Measurements from ENCODE around the gene ECI1. TPM values are rescaled to one million over a fixed set of nuclear protein-coding genes. Genes with fewer than 3 reads are reported as not detected.
A peak's percentile ranks its signal among the peaks of the same experiment; 100 is the strongest.

ECI1 gene
- total and polyA plus RNA-seq, 2 of the 13 experiments (the other 11 are each of a cell fraction or from before 2014, with no cell fraction given): 82.0 to 102 TPM

DNA sequence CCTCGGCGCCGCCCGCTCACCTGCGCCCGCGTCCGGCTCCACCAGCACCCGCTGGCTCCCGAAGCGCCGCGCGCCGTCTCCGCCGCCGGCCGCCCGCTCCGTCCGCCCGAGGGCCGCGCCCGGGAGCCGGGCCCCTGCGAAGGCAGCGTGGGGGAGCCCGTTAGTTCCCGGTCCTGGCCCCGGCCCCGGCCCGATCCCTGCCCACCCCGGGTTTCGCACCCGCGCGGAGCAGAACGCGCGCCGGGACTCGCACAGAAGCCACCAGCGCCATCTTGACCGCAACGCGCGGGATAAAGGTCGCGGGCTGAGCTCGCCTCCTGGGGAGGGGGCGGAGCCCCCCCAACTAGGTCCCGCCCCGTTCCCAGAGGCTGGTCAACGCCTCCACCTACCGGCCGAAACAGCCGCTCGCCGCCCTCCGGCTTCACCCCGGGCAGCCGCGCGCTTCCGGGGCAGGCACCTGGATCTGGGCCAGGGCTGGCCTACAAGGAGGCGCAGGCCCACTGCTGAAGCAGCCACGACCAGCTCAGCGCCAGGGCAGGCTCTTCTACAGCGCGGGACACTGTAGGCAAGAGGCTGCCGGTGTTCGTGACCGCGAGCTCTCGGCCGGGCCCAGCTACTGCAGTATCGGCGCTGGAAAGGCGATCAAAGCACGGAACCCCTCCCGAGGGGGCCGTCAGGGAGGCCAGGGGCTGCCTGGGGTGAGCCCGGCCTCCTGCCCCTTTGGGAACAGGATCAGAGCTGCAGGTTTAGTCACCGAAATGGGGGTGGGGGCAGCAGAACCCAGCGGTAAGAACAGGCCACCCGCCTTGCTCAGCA is at the start of gene ECI1 (continued):
- TF ChIP-seq, protein P1, sequence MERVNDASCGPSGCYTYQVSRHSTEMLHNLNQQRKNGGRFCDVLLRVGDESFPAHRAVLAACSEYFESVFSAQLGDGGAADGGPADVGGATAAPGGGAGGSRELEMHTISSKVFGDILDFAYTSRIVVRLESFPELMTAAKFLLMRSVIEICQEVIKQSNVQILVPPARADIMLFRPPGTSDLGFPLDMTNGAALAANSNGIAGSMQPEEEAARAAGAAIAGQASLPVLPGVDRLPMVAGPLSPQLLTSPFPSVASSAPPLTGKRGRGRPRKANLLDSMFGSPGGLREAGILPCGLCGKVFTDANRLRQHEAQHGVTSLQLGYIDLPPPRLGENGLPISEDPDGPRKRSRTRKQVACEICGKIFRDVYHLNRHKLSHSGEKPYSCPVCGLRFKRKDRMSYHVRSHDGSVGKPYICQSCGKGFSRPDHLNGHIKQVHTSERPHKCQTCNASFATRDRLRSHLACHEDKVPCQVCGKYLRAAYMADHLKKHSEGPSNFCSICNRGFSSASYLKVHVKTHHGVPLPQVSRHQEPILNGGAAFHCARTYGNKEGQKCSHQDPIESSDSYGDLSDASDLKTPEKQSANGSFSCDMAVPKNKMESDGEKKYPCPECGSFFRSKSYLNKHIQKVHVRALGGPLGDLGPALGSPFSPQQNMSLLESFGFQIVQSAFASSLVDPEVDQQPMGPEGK (CRISPR knock-in tag; IDR thresholded peaks at IDR 0.05): peak; percentile 100
- TF ChIP-seq ZNF253 (CRISPR knock-in tag; IDR thresholded peaks at IDR 0.05; ENCODE audit: borderline replicate concordance) (peak; percentile 61; the same call in 1 of the 2 replicates), ZBTB37 (CRISPR knock-in tag; IDR thresholded peaks at IDR 0.05) (0 out of 2 replicates have a peak, but pooled peaks have one; percentile 30), JUN (CRISPR knock-in tag; IDR thresholded peaks at IDR 0.05) (no peak), CBX2 (IDR thresholded peaks at IDR 0.05; ENCODE audit: low read depth, low read length) (no peak), CBX2 (CRISPR knock-in tag; IDR thresholded peaks at IDR 0.05; ENCODE audit: low read depth) (0 out of 2 replicates have a peak, but pooled peaks have one; percentile 21), MAFG (CRISPR knock-in tag; IDR thresholded peaks at IDR 0.05) (no peak), SMARCE1 (IDR thresholded peaks at IDR 0.05; ENCODE audit: borderline replicate concordance) (no peak), ZSCAN29 (CRISPR knock-in tag; conservative IDR thresholded peaks at IDR 0.05) (0 out of 2 replicates have a peak, but pooled peaks have one; percentile 40), ATAD3A (CRISPR knock-in tag; IDR thresholded peaks at IDR 0.05) (no peak), U2AF2 (IDR thresholded peaks at IDR 0.05; ENCODE audit: low read depth, low read length) (no peak), U2AF1 (optimal IDR thresholded peaks at IDR 0.05; ENCODE audit: low read depth, low read length) (peak; percentile 51), ZNF33A (CRISPR knock-in tag; IDR thresholded peaks at IDR 0.05; ENCODE audit: borderline replicate concordance) (peak; percentile 91; the same call in 1 of the 2 replicates), ZNF383 (CRISPR knock-in tag; IDR thresholded peaks at IDR 0.05; ENCODE audit: borderline replicate concordance) (no peak), ZXDC (CRISPR knock-in tag; IDR thresholded peaks at IDR 0.05) (0 out of 2 replicates have a peak, but pooled peaks have one; percentile 12), ZNF260 (CRISPR knock-in tag; IDR thresholded peaks at IDR 0.05; ENCODE audit: borderline replicate concordance, low read depth) (no peak), ZZZ3 (CRISPR knock-in tag; IDR thresholded peaks at IDR 0.05; ENCODE audit: borderline replicate concordance) (peak; percentile 54; the same call in 1 of the 2 replicates), IRF9 (CRISPR knock-in tag; IDR thresholded peaks at IDR 0.05; ENCODE audit: borderline replicate concordance) (no peak)
- TF ChIP-seq, protein P2, sequence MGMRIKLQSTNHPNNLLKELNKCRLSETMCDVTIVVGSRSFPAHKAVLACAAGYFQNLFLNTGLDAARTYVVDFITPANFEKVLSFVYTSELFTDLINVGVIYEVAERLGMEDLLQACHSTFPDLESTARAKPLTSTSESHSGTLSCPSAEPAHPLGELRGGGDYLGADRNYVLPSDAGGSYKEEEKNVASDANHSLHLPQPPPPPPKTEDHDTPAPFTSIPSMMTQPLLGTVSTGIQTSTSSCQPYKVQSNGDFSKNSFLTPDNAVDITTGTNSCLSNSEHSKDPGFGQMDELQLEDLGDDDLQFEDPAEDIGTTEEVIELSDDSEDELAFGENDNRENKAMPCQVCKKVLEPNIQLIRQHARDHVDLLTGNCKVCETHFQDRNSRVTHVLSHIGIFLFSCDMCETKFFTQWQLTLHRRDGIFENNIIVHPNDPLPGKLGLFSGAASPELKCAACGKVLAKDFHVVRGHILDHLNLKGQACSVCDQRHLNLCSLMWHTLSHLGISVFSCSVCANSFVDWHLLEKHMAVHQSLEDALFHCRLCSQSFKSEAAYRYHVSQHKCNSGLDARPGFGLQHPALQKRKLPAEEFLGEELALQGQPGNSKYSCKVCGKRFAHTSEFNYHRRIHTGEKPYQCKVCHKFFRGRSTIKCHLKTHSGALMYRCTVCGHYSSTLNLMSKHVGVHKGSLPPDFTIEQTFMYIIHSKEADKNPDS (CRISPR knock-in tag; IDR thresholded peaks at IDR 0.05): no peak

Measured in HepG2 (cell line).